ENCODE measurements around the gene MYDGF.

GRCh38 chr19:4690361-4690760 is 20.2 kb upstream of the MYDGF start:
- TF ChIP-seq CTCF (IDR thresholded peaks at IDR 0.05): no peak
- TF ChIP-seq POLR2A (IDR thresholded peaks at IDR 0.05): no peak

Data from adrenal gland (tissue), 5 donors.